ENCODE data around the gene SRA1. TPM values are rescaled to one million over a fixed set of nuclear protein-coding genes. Genes with fewer than 3 reads are reported as not detected.

Gene SRA1
- total and polyA plus RNA-seq, 9 of the 15 experiments (the other 6 are each of a cell fraction or from before 2014, with no cell fraction given) = 24.1 to 47.4 (median 41.3) TPM

GRCh38 chr5:140566665-140567064 is 9.4 kb upstream of the SRA1 start (continued):
- TF ChIP-seq, protein P1, sequence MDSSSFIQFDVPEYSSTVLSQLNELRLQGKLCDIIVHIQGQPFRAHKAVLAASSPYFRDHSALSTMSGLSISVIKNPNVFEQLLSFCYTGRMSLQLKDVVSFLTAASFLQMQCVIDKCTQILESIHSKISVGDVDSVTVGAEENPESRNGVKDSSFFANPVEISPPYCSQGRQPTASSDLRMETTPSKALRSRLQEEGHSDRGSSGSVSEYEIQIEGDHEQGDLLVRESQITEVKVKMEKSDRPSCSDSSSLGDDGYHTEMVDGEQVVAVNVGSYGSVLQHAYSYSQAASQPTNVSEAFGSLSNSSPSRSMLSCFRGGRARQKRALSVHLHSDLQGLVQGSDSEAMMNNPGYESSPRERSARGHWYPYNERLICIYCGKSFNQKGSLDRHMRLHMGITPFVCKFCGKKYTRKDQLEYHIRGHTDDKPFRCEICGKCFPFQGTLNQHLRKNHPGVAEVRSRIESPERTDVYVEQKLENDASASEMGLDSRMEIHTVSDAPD (CRISPR knock-in tag; IDR thresholded peaks at IDR 0.05) = no peak
- TF ChIP-seq TAF7 (tag; IDR thresholded peaks at IDR 0.05) (no peak), SIN3B (IDR thresholded peaks at IDR 0.05; ENCODE audit: low read depth) (no peak), PTRF (tag; IDR thresholded peaks at IDR 0.05) (no peak), ZNF239 (CRISPR knock-in tag; IDR thresholded peaks at IDR 0.05) (no peak), CBX8 (IDR thresholded peaks at IDR 0.05; ENCODE audit: borderline replicate concordance, extremely low read depth, low read depth, low read length, poor library complexity, severe bottlenecking) (no peak), KLF10 (CRISPR knock-in tag; IDR thresholded peaks at IDR 0.05) (no peak), ZNF121 (CRISPR knock-in tag; conservative IDR thresholded peaks at IDR 0.05) (no peak), HDAC8 (tag; IDR thresholded peaks at IDR 0.05) (no peak), MTA2 (IDR thresholded peaks at IDR 0.05; ENCODE audit: low read depth) (0 out of 2 replicates have a peak, but pooled peaks have one; percentile 17), NBN (IDR thresholded peaks at IDR 0.05; ENCODE audit: low read depth) (no peak), FOSL1 (tag; conservative IDR thresholded peaks at IDR 0.05) (no peak), ETV5 (CRISPR knock-in tag; IDR thresholded peaks at IDR 0.05; ENCODE audit: low read depth) (no peak), ZNF165 (CRISPR knock-in tag; IDR thresholded peaks at IDR 0.05; ENCODE audit: borderline replicate concordance) (no peak), THAP7 (CRISPR knock-in tag; IDR thresholded peaks at IDR 0.05) (no peak), NR2C2 (CRISPR knock-in tag; IDR thresholded peaks at IDR 0.05) (no peak), NR2C2 (tag; IDR thresholded peaks at IDR 0.05) (no peak), ELF2 (CRISPR knock-in tag; IDR thresholded peaks at IDR 0.05) (no peak), KLF16 (IDR thresholded peaks at IDR 0.05) (peak; percentile 11; the same call in 1 of the 2 replicates), ZNF217 (CRISPR knock-in tag; IDR thresholded peaks at IDR 0.05) (no peak), TEAD4 (IDR thresholded peaks at IDR 0.05; ENCODE audit: low read length) (peak; percentile 44; the same call in 1 of the 2 replicates), TEAD4 (CRISPR knock-in tag; IDR thresholded peaks at IDR 0.05; ENCODE audit: borderline replicate concordance) (no peak), CBFA2T3 (IDR thresholded peaks at IDR 0.05) (peak; percentile 79)
- TF ChIP-seq, protein P2, sequence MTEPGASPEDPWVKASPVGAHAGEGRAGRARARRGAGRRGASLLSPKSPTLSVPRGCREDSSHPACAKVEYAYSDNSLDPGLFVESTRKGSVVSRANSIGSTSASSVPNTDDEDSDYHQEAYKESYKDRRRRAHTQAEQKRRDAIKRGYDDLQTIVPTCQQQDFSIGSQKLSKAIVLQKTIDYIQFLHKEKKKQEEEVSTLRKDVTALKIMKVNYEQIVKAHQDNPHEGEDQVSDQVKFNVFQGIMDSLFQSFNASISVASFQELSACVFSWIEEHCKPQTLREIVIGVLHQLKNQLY (CRISPR knock-in tag; conservative IDR thresholded peaks at IDR 0.05) = no peak
- TF ChIP-seq, protein P3, sequence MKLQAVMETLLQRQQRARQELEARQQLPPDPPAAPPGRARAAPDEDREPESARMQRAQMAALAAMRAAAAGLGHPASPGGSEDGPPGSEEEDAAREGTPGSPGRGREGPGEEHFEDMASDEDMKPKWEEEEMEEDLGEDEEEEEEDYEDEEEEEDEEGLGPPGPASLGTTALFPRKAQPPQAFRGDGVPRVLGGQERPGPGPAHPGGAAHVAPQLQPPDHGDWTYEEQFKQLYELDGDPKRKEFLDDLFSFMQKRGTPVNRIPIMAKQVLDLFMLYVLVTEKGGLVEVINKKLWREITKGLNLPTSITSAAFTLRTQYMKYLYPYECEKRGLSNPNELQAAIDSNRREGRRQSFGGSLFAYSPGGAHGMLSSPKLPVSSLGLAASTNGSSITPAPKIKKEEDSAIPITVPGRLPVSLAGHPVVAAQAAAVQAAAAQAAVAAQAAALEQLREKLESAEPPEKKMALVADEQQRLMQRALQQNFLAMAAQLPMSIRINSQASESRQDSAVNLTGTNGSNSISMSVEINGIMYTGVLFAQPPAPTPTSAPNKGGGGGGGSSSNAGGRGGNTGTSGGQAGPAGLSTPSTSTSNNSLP (IDR thresholded peaks at IDR 0.05; ENCODE audit: borderline replicate concordance, low read depth, low read length) = no peak
- TF ChIP-seq, protein P4, sequence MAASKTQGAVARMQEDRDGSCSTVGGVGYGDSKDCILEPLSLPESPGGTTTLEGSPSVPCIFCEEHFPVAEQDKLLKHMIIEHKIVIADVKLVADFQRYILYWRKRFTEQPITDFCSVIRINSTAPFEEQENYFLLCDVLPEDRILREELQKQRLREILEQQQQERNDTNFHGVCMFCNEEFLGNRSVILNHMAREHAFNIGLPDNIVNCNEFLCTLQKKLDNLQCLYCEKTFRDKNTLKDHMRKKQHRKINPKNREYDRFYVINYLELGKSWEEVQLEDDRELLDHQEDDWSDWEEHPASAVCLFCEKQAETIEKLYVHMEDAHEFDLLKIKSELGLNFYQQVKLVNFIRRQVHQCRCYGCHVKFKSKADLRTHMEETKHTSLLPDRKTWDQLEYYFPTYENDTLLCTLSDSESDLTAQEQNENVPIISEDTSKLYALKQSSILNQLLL (CRISPR knock-in tag; IDR thresholded peaks at IDR 0.05; ENCODE audit: borderline replicate concordance) = no peak
